Liver (tissue), 9 donors: ENCODE results near the gene SEMA3G. TPM values are rescaled to one million over a fixed set of nuclear protein-coding genes. Genes with fewer than 3 reads are reported as not detected.
A peak's percentile ranks its signal among the peaks of the same experiment; 100 is the strongest.

Experiments
- DNase-seq: peaks from one replicate; pipeline ENCODE4 v3.0.0-alpha.2; 2017; ENCODE audit warnings: low spot score
- H3K27ac ChIP-seq, 2 donors: one replicate each; pipeline ENCODE4 v1.7.0; 2013; ENCODE audit warnings: inconsistent platforms in 2 of 2, low read length in 2 of 2, control low read depth in 1 of 2, low read depth in 1 of 2, mild to moderate bottlenecking in 1 of 2
- H3K27me3 ChIP-seq, 4 donors: one replicate each; pipeline versions ENCODE4 v1.6.1 to v1.7.0; 2013; ENCODE audit warnings: low read length in 3 of 4, inconsistent platforms in 1 of 4, mild to moderate bottlenecking in 1 of 4, moderate library complexity in 1 of 4; ENCODE audit not compliant: control insufficient read depth in 4 of 4, insufficient read depth in 4 of 4
- H3K36me3 ChIP-seq, 4 donors: one replicate each; pipeline versions ENCODE4 v1.6.1 to v1.7.0; 2013; ENCODE audit warnings: low read length in 3 of 4, mild to moderate bottlenecking in 3 of 4, low read depth in 1 of 4, moderate library complexity in 1 of 4; ENCODE audit not compliant: control insufficient read depth in 4 of 4, insufficient read depth in 3 of 4
- H3K4me1 ChIP-seq, 4 donors: one replicate each; pipeline versions ENCODE4 v1.6.1 to v1.7.0; 2013; ENCODE audit warnings: low read length in 3 of 4, mild to moderate bottlenecking in 3 of 4, moderate library complexity in 1 of 4; ENCODE audit not compliant: control insufficient read depth in 4 of 4, insufficient read depth in 4 of 4
- H3K4me3 ChIP-seq, 3 donors: one replicate each; pipeline versions ENCODE4 v1.6.1 to v1.7.0; 2013; ENCODE audit warnings: low read length in 3 of 3, control low read depth in 1 of 3, low read depth in 1 of 3, mild to moderate bottlenecking in 1 of 3
- H3K9ac ChIP-seq, 2 donors: one replicate each; pipeline ENCODE4 v1.7.0; 2013; ENCODE audit warnings: low read length in 2 of 2, mild to moderate bottlenecking in 2 of 2, moderate library complexity in 2 of 2, control low read depth in 1 of 2, low read depth in 1 of 2
- H3K9me3 ChIP-seq, 4 donors: one replicate each; pipeline versions ENCODE4 v1.6.1 to v1.7.0; 2013; ENCODE audit warnings: low read length in 3 of 4; ENCODE audit not compliant: control insufficient read depth in 4 of 4
- CTCF ChIP-seq: fragments of 150-350 bp; IDR thresholded peaks from 2 replicates; pipeline ENCODE4 v1.5.1; 2017; ENCODE audit warnings: improper control_type of control experiment, low read depth, low read length; ENCODE audit not compliant: missing input control
- EGR1 ChIP-seq, 2 donors: IDR thresholded peaks; 2 replicates each; pipeline ENCODE4 v1.6.1; 2016 to 2018; ENCODE audit warnings: antibody characterized with exemption in 2 of 2, low read depth in 2 of 2
- FOXA1 ChIP-seq: IDR thresholded peaks from 2 replicates; pipeline ENCODE4 v1.6.1; 2016; ENCODE audit warnings: antibody characterized with exemption
- HNF4A ChIP-seq, 2 donors: conservative IDR thresholded peaks; 2 replicates each; pipeline ENCODE4 v1.6.1; 2016; ENCODE audit warnings: antibody characterized with exemption in 2 of 2, mild to moderate bottlenecking in 2 of 2
- HNF4G ChIP-seq: IDR thresholded peaks from 2 replicates; pipeline ENCODE4 v1.6.1; 2016; ENCODE audit warnings: antibody characterized with exemption
- JUND ChIP-seq, 2 donors: IDR thresholded peaks; 2 replicates each; pipeline ENCODE4 v1.6.1; 2016; ENCODE audit warnings: antibody characterized with exemption in 2 of 2
- MAX ChIP-seq: IDR thresholded peaks from 2 replicates; pipeline ENCODE4 v1.6.1; 2016; ENCODE audit warnings: antibody characterized with exemption
- NR2F2 ChIP-seq: IDR thresholded peaks from 2 replicates; pipeline ENCODE4 v1.6.1; 2016; ENCODE audit warnings: antibody characterized with exemption
- RAD21 ChIP-seq, 2 donors: IDR thresholded peaks; 2 replicates each; pipeline ENCODE4 v1.6.1; 2016; ENCODE audit warnings: antibody characterized with exemption in 2 of 2, mild to moderate bottlenecking in 2 of 2
- REST ChIP-seq: IDR thresholded peaks from 2 replicates; pipeline ENCODE4 v1.6.1; 2016; ENCODE audit warnings: antibody characterized with exemption, mild to moderate bottlenecking
- SP1 ChIP-seq: IDR thresholded peaks from 2 replicates; pipeline ENCODE4 v1.6.1; 2018; ENCODE audit warnings: antibody characterized with exemption, mild to moderate bottlenecking
- TAF1 ChIP-seq: conservative IDR thresholded peaks from 2 replicates; pipeline ENCODE4 v1.6.1; 2016; ENCODE audit warnings: antibody characterized with exemption, mild to moderate bottlenecking
- ZBTB33 ChIP-seq: IDR thresholded peaks from 2 replicates; pipeline ENCODE4 v1.6.1; 2016; ENCODE audit warnings: antibody characterized with exemption
- WGBS: extraction: QIAGEN DNeasy Blood & Tissue Kit; methylation state at CpG from one replicate; pipeline ENCODE4 v1.1.7; 2013; 5-methylcytosine and 5-hydroxymethylcytosine counted together
- polyA plus RNA-seq, 2 donors: library from polyadenylated mRNA; stranded (reverse) in 1 of 2; unstranded in 1 of 2; fragments of 200-250 nt in 1 of 2; fragments of >200 nt in 1 of 2; fragmentation: Nextera tagmentation in 1 of 2; extraction: Ambion mirVana in 1 of 2; gene quantifications; one replicate each; pipeline versions ENCODE4 v1.2.1 to v1.2.3, GENCODE V29; 2013 to 2015
- total RNA-seq, 2 donors: library from RNA; depleted of rRNA; stranded (reverse); fragments of >200 nt; gene quantifications; one replicate each; pipeline ENCODE4 v1.2.3, GENCODE V29; 2014
- donor health status: healthy.
- donor health status: healthy.
- donor health status: healthy.
- donor health status: healthy.
- donor health status: healthy.

SEMA3G gene
- total and polyA plus RNA-seq, 4 donors: 0.47 to 1.2 (median 0.74) TPM

GRCh38 chr3:52493232-52494017 is 48.5 kb upstream of the SEMA3G start:
- H3K4me1 ChIP-seq: peaks cover 0 to 17% (median 2%) of the 10 kb centered on the region in 4 donors
- no peak for TF ChIP-seq ZBTB33
- no peaks in the 10 kb centered on the region for H3K9me3 ChIP-seq
- DNase-seq: peak; percentile 46
- H3K27me3 ChIP-seq: no peaks in the 10 kb centered on the region
- no peak overlapping the region for H3K4me3 ChIP-seq
- H3K9ac ChIP-seq: no peak overlapping the region
- no peak overlapping the region for H3K27ac ChIP-seq
- WGBS: 97% methylated on average over 7 of the region's 7 CpGs
- peaks cover 13 to 37% (median 22%) of the 10 kb centered on the region in 4 donors for H3K36me3 ChIP-seq

- H3K27ac ChIP-seq: no peak overlapping the region
- TF ChIP-seq EGR1 (IDR thresholded peaks at IDR 0.05; ENCODE audit: low read depth in 2 of 2) (no peak), HNF4G (no peak), ZBTB33 (no peak), NR2F2 (no peak), JUND (IDR thresholded peaks at IDR 0.05) (no peak), REST (no peak)
- H3K4me3 ChIP-seq: no peak overlapping the region
- H3K4me1 ChIP-seq: peaks cover 0 to 17% (median 2%) of the 10 kb centered on the region in 4 donors
- H3K9ac ChIP-seq: no peak overlapping the region
- H3K9me3 ChIP-seq: no peaks in the 10 kb centered on the region
- 94% methylated on average over 21 of the region's 21 CpGs for WGBS
- H3K36me3 ChIP-seq: peaks cover 13 to 51% (median 30%) of the 10 kb centered on the region in 4 donors
- no peak for DNase-seq
- no peaks in the 10 kb centered on the region for H3K27me3 ChIP-seq
Measured at GRCh38 chr3:52492059-52492458, 47.2 kb upstream of the SEMA3G start.

GRCh38 chr3:52490939-52491526 is 46.1 kb upstream of the SEMA3G start:
- WGBS: 82% methylated on average over 23 of the region's 23 CpGs
- H3K36me3 ChIP-seq: peaks cover 16 to 58% (median 33%) of the 10 kb centered on the region in 4 donors
- peak overlapping the region in 1 of 2 donors; percentile 51 for H3K27ac ChIP-seq
- DNase-seq: no peak
- H3K27me3 ChIP-seq: no peaks in the 10 kb centered on the region
- H3K9me3 ChIP-seq: no peaks in the 10 kb centered on the region
- H3K9ac ChIP-seq: no peak overlapping the region
- no peak overlapping the region for H3K4me3 ChIP-seq
- H3K4me1 ChIP-seq: peaks cover 0 to 17% (median 2%) of the 10 kb centered on the region in 4 donors
- TF ChIP-seq HNF4G (no peak), TAF1 (no peak), NR2F2 (peak; percentile 20), EGR1 (IDR thresholded peaks at IDR 0.05; ENCODE audit: low read depth in 2 of 2) (peak in 1 of 2 donors; percentile 7), FOXA1 (no peak), RAD21 (IDR thresholded peaks at IDR 0.05) (peak in 1 of 2 donors; percentile 15), HNF4A (conservative IDR thresholded peaks at IDR 0.05) (no peak), SP1 (no peak), MAX (no peak), JUND (IDR thresholded peaks at IDR 0.05) (no peak), CTCF (no peak)
